Activated CD8-positive, alpha-beta memory T cell treated with anti-CD3 and anti-CD28 coated beads for 1 hour (primary cell): Measurements from ENCODE around the gene REXO1.

ENCODE experiments used
- DNase-seq, 2 donors: peaks; one replicate each; pipeline ENCODE4 v3.0.0-alpha.2; 2020; ENCODE audit warnings: low read depth in 1 of 2; ENCODE audit errors: extremely low read depth in 1 of 2

Gene REXO1

GRCh38 chr19:1796395-1797142 lies 51.7 kb downstream of the REXO1 start:
- no peak for DNase-seq

DNA sequence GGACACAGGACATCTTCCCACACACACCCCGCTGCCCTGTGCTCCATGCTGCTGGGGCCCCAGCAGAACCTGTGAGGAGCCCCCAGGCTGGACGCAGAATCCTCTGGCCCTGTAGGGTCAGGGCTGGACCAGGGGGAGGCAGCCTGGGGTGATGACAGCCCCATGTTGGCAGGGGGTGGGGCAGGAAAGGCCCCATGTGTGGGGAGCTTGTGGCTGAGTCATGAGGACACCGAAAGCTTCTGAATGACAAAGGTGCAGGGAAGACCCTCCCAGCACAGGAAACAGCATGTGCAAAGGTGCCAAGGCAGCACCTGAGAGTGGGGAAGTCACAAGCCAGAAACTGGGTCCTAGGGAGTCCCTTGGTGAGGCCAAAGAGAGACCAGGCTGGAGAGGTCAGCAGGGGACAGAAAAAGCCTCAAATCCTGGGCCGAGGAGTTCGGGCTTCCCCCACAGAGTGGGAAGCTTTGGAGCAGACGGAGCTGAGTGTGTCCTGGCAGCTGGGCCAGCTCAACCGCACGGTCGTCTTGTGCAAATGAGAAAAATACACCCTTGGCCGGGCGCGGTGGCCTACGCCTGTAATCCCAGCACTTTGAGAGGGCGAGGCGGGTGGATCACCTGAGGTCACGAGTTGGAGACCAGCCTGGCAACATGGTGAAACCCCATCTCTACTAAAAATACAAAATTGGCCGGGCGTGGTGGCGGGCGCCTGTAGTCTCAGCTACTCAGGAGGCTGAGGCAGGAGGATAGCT lies 53.7 kb downstream of the REXO1 start:
- no peak for DNase-seq

DNA sequence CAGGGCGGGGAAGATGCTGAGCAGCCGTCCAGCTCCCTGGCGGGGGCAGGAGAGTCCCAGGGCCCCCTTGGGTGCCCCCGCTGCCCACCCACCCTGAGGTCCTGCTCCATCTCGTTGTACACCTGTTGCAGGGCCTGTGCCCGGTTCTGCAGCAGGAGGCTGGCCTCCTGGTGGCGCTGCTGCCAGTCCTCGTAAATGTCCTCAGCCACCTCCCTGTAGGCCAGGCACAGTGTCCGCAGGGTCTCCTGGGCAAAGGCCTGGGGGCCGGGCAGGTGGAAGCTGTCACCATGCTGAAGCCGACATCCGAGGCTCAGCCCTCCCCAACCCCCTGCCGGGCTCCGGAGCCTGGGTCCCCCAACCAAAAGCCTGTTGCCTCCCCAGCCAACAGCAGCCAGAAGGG lies 56.4 kb downstream of the REXO1 start:
- DNase-seq, result no peak

DNA sequence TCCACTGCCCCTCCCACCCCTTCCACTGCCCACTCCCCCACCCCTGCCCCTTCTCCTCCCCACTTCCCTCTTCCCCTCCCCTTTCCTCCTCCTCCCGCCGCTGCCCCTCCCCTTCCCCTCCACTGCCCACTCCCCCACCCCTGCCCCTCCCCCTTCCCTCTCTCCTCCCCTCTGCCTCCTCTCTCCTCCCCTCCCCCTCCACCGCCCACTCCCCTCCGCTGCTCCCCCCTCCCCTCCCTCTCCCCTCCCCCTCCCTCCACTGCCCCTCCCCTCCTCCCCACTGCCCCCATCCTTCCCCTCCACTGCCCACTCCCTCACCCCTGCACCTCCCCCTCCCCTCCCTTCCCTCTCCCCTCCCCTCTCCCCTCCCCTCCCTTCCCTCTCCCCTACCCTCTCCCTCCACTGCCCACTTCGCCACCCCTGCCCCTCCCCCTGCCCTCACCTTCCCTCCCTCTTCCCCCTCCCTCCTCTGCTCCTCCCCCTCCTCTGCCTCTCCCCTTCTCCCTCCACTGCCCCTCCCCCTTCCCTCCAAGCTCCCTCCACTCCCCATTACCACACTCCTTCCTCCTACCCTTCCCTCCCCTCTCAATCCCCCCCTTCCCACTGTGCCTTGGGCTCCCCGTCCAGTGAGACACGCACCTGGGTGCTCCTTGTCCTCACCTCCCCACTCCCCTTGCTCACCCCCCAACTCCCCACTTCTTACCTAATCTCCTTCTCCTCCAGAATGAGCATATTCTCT lies 58.1 kb downstream of the REXO1 start:
- no peak for DNase-seq

- DNase-seq, result no peak
Measured at GRCh38 chr19:1789261-1790041, 58.8 kb downstream of the REXO1 start.

GRCh38 chr19:1787116-1787515 lies 61.2 kb downstream of the REXO1 start:
- DNase-seq, result no peak

GRCh38 chr19:1786668-1787067 lies 61.6 kb downstream of the REXO1 start:
- DNase-seq, result no peak

- no peak for DNase-seq
Measured at GRCh38 chr19:1785310-1785709, 63.0 kb downstream of the REXO1 start.

DNA sequence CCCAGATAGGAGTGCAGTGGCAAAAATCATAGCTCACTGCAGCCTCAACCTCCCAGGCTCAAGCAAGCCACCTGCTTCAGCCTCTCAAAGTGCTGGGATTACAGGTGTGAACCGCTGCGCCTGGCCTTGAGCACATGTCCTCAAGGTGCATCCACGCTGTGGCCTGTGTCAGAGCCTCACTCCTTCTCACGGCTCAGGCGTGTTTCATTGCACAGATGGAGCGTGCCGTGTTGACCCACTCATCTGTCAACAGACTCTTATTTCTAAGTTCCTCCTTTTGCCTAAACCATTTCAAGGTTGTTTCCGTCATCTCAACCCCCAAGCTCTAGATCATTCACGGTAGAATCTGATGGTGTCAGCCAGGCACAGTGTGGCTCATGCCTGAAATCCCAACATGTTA lies 64.4 kb downstream of the REXO1 start:
- DNase-seq, result no peak

- DNase-seq, result no peak
Measured at GRCh38 chr19:1783354-1783753, 64.9 kb downstream of the REXO1 start.

DNA sequence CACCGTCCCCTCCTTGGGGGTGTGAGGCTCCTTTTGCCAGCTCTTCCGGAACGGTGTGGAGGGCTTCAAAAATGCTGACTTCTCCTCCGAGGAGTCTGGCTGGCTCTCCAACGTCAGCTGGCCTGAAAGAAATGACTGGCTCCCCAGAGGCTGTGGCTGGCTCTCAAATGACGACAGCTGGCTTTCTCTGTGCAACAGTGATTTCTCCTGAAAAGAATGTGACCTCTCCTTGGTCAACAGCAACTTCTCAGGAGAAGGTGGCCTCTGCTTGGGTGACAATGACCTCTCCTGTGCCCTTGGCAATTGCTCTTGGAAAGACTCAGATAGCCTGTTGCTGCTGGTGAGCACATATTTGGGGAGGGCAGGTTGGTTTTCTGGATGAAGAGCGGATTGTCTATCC lies 65.8 kb downstream of the REXO1 start:
- DNase-seq, result no peak

DNA sequence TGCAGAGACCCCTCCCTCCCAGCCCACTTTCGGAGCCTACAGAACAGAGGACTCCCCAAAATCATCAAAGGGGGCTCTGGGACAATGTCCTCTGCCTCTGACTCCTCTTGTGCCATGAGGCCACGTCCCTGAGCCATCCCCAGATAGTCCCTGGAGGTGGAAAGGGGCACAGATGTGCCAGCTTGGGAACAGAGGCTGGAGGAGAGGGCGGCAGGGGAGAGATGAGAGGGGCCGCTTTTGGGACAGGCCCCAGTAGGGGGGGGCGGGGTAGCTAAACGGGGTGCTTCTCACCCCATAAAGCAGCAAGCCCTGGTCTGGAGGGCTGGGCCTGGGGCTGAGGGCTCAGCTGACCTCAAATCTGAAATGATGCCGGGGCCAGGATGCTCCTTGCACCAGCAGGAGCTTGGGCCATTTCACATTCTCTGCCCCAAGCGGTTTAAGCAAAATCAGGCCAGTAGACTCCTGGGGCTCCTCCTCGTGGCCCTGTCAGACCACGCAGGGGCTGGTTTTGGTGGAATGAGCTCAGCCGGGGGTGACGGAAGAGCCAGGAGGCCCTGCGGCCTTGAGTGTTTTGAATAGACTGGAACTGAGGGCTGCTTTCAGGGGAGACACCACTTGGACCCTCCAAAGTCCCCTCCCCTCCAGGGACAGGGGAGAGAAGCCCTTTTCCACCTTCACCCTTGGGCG lies 67.9 kb downstream of the REXO1 start:
- DNase-seq, result no peak

DNA sequence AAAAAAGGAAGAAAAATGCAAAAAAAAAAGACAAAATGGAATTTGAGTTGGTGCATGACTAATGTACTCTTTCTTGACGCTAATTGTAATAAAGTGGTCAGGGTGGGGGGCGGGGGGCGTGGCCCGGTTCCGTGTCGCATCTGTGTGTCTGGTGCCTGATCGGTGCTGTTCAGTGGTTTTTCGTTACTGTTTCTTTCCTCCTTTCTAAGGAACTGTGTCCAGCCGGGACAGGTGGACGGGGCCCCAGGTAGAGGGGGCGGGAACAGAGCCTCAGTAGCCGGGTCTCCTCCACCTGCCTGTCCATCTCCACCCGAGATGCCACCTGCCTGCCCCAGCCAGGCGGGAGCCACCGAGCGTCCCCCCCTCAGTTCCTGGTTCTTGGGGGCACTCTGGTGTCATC lies 68.7 kb downstream of the REXO1 start:
- DNase-seq, result no peak

DNA sequence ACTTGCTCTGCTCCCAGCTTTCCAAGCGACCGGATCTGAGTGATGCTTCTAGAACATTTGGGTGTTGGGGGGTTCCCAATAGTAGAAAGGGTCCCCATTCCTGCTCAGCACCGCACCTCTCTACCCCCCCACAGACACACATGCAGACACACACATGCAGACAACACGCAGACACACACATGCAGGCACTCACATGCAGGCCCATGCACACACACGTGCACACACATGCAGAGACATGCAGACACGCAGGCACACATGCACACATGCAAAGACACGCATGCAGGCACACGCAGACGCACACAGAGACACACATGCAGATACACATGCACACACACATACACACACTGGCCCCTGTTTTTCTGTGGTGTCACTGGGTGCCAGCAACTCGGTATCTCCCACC lies 71.1 kb downstream of the REXO1 start:
- DNase-seq, result no peak

DNA sequence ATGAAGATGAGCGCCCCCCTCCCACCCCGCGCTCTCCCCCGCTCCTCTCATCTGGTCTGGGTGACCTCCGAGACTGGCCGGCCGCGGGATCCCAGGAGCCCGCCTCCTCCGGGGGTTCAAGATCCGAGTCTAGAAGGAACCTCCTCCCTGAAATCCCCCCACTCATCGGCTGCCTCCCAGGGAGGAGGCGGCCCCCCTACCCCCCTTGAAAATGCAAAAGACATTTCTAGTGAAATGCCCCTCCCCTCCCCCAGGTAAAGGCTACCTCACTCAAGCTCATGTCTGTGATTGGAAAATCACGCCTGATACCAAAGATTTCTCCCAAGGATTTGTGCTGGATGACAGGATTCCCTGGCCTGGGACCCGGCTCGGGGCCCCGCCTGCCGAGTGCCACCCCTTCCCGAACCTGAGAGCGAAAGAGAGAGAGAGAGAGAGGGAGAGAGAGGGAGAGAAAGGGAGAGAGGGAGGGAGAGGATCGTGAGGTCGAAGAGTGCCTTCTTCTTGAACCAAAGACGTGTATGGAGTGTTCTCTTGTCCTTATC lies 71.6 kb downstream of the REXO1 start:
- DNase-seq, result no peak

DNA sequence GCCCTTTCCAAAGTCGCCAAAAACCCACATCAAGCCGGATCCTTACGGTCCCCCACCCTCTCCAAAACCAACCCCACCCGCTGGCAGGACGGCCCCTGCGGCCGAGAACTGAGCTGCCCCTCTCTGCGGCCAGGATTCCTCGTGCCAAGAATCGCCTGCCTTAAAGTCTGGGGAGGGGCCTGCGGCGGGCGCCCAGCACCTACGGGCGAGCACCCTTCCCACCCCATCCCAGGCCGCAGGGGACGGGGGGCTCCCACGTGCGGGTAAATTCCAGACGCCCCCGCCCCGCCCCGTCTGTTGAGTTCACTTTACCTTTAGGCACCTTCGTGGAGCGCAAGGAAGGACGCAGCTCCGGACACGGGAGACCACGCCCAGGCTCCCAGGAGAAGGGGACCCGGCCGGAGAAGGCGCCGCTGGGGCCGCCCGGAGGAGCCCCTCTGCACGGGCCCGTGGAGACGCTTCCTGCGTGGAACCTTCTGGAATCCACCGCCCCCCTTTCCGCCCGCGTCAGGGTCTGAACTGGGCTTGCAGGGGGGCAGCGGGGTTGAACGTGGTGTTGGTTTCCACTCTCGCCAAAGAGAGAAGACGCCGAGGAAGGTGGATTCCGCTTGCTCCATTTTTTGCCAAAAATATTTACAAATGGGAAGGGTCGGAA lies 72.2 kb downstream of the REXO1 start:
- DNase-seq, result no peak

DNA sequence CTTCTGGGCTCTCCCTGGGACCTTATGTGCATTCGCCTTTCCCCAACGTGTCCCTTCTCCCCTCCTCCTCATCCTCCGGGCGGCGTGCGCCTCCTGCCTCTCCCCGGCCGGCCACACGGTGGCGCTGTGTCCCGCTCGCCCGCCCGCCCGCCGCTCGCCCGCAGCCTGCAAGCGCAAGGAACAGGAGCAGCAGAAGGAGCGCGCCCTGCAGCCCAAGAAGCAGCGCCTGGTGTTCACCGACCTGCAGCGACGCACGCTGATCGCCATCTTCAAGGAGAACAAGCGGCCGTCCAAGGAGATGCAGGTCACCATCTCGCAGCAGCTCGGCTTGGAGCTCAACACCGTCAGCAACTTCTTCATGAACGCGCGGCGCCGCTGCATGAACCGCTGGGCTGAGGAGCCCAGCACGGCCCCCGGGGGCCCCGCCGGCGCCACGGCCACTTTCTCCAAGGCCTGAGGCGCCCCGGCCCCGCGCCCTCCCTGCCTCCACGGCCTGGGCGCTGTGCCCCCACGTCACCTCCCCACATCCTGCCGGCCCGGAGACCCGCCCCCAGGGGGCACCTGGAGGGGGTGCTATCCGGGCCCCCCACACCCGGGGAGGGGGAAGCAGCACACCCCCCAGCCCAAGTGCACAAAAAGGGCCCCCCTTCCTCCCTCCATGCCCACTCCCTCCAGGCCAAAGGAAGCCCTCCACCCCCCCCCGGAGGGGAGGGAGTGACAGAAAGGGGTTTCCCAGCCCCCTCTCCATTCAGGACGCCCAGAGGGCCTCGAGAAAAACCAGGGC lies 73.1 kb downstream of the REXO1 start:
- DNase-seq, result no peak

GRCh38 chr19:1773184-1773583 lies 75.1 kb downstream of the REXO1 start:
- DNase-seq, result no peak
